PC-9 (cell line): Measurements from ENCODE around the gene ARHGEF9. TPM values are rescaled to one million over a fixed set of nuclear protein-coding genes. Genes with fewer than 3 reads are reported as not detected.

Experiments used
- BruUV-seq: library from RNA; stranded (reverse); fragments of 400-500 nt; replicated peaks from 2 replicates; lab custom pipeline; 2021; lab: Mats Ljungman, UMichigan
- CTCF ChIA-PET: fragments of 300-600 bp; sonication (Branson Sonifier 250); formaldehyde crosslinking; loops from one replicate; lab custom pipeline; 2022; ENCODE audit warnings: antibody characterized with exemption; lab: Charles Lee
- POLR2A ChIA-PET: fragments of 300-600 bp; sonication (Branson Sonifier 250); formaldehyde crosslinking; loops from one replicate; lab custom pipeline; 2022; ENCODE audit warnings: antibody characterized with exemption; ENCODE audit not compliant: unreplicated experiment; lab: Charles Lee
- DNase-seq, 2 experiments: peaks; one replicate each; pipeline versions ENCODE4 v3.0.0 to v3.0.0-alpha.2; 2015 to 2022; ENCODE audit warnings: mixed read lengths in 1 of 2
- H2AFZ ChIP-seq: fragments of 200-600 bp; sonication (generic); 2 replicates; pipeline ENCODE4 v1.8.1; 2017; ENCODE audit warnings: antibody characterized with exemption
- H3F3A ChIP-seq: fragments of 200-600 bp; sonication (generic); 2 replicates; pipeline ENCODE4 v1.8.1; 2017; ENCODE audit warnings: antibody characterized with exemption, mild to moderate bottlenecking, low read depth; ENCODE audit not compliant: insufficient read depth
- H3K27ac ChIP-seq: fragments of 200-600 bp; sonication (generic); 2 replicates; pipeline ENCODE4 v1.6.1; 2016; ENCODE audit warnings: mixed run types
- H3K27me3 ChIP-seq: fragments of 200-600 bp; sonication (generic); 2 replicates; pipeline ENCODE4 v1.6.1; 2016; ENCODE audit warnings: low read depth, mixed run types; ENCODE audit not compliant: insufficient read depth
- H3K36me3 ChIP-seq: fragments of 200-600 bp; sonication (generic); 2 replicates; pipeline ENCODE4 v1.6.1; 2016; ENCODE audit warnings: low read depth, mixed run types
- H3K4me1 ChIP-seq: fragments of 200-600 bp; sonication (generic); replicated peaks from 2 replicates; pipeline ENCODE4 v1.6.1; 2016; ENCODE audit warnings: mixed run types; ENCODE audit not compliant: insufficient read depth
- H3K4me2 ChIP-seq: fragments of 200-600 bp; sonication (generic); 2 replicates; pipeline ENCODE4 v1.6.1; 2017; ENCODE audit warnings: mixed run types
- H3K4me3 ChIP-seq: fragments of 200-600 bp; sonication (generic); 2 replicates; pipeline ENCODE4 v1.6.1; 2016; ENCODE audit warnings: mixed run types
- H3K79me2 ChIP-seq: fragments of 200-600 bp; sonication (generic); 2 replicates; pipeline ENCODE4 v1.6.1; 2017; ENCODE audit warnings: low read depth, mixed run types
- H3K9me2 ChIP-seq: fragments of 200-600 bp; sonication (generic); 2 replicates; pipeline ENCODE4 v1.8.1; 2017; ENCODE audit warnings: mild to moderate bottlenecking; ENCODE audit not compliant: insufficient read depth
- H3K9me3 ChIP-seq: fragments of 200-600 bp; sonication (generic); 2 replicates; pipeline ENCODE4 v1.8.1; 2016; ENCODE audit warnings: low read depth; ENCODE audit not compliant: insufficient read depth
- H4K20me1 ChIP-seq: fragments of 200-600 bp; sonication (generic); 2 replicates; pipeline ENCODE4 v1.8.1; 2017; ENCODE audit not compliant: insufficient read depth
- CTCF ChIP-seq: fragments of 200-600 bp; sonication (generic); conservative IDR thresholded peaks from 2 replicates; pipeline ENCODE4 v1.6.1; 2017; ENCODE audit warnings: mixed run types, antibody characterized with exemption, mild to moderate bottlenecking, moderate library complexity
- EZH2 ChIP-seq: fragments of 200-600 bp; sonication (generic); IDR thresholded peaks from 2 replicates; pipeline ENCODE4 v1.8.0; 2017; ENCODE audit warnings: antibody characterized with exemption, low read depth
- intact Hi-C: fragments of 100-400 bp; cut with micrococcal nuclease; formaldehyde crosslinking; loops from one replicate; pipeline ENCODE4 v1.10.0; 2022; ENCODE audit not compliant: unreplicated experiment
- total RNA-seq: library from RNA; stranded (reverse); gene quantifications from 2 replicates; pipeline ENCODE4 v1.2.3, GENCODE V29; 2021

ARHGEF9 gene
- total RNA-seq, 1 experiment from 2014 or later, result 23.4 TPM

GRCh38 chrX:63754860-63755579 lies 30.0 kb downstream of the ARHGEF9 start:
- peak overlapping the region; percentile 84 for H2AFZ ChIP-seq
- intact Hi-C loops, result loop anchor here (10.0 kb wide), 1 partner anchor 190 kb away; no protein-coding TSS in a partner anchor
- CTCF ChIA-PET, result interaction anchor here (0.8 kb wide), 1 partner anchor 40 kb away, joined by 4 read pairs; no protein-coding TSS in a partner anchor

GRCh38 chrX:63754136-63754859 lies 30.7 kb downstream of the ARHGEF9 start:
- peak in 1 of 2 experiments; percentile 12 for DNase-seq
- Histone ChIP-seq H3K4me1 (no peaks in the 10 kb centered on the region; the same call in 1 of the 2 replicates), H4K20me1 (no peaks in the 10 kb centered on the region), H2AFZ (peak overlapping the region; percentile 84), H3F3A (no peaks in the 10 kb centered on the region), H3K9me3 (no peaks in the 10 kb centered on the region), H3K4me3 (peak overlapping the region; percentile 65), H3K27me3 (no peaks in the 10 kb centered on the region), H3K27ac (peak overlapping the region; percentile 49; the same call in 1 of the 2 replicates), H3K36me3 (no peaks in the 10 kb centered on the region), H3K4me2 (peak overlapping the region; percentile 87), H3K79me2 (no peaks in the 10 kb centered on the region), H3K9me2 (no peaks in the 10 kb centered on the region)
- no TSS peak for BruUV-seq
- CTCF ChIA-PET, result interaction anchor here (0.6 to 0.8 kb wide), 2 partner anchors 40 to 364 kb away, joined by 3 to 4 read pairs; no protein-coding TSS in a partner anchor
- intact Hi-C loops, result loop anchor here (10.0 kb wide), 1 partner anchor 189 kb away; no protein-coding TSS in a partner anchor
- POLR2A ChIA-PET, result interaction anchor here (0.5 to 0.7 kb wide), 3 partner anchors 11 to 704 kb away, joined by 3 to 4 read pairs (median 3); no protein-coding TSS in a partner anchor
- TF ChIP-seq CTCF (no peak), EZH2 (no peak)

More at GRCh38 chrX:63754860-63755579, 30.0 kb downstream of the ARHGEF9 start:
- Histone ChIP-seq H3K27ac (peak overlapping the region; percentile 49; the same call in 1 of the 2 replicates), H3K4me3 (peak overlapping the region; percentile 65), H3K9me3 (no peaks in the 10 kb centered on the region), H4K20me1 (no peaks in the 10 kb centered on the region), H3K9me2 (no peaks in the 10 kb centered on the region), H3K36me3 (no peaks in the 10 kb centered on the region), H3F3A (no peaks in the 10 kb centered on the region), H3K79me2 (no peaks in the 10 kb centered on the region), H3K27me3 (no peaks in the 10 kb centered on the region), H3K4me1 (no peaks in the 10 kb centered on the region; the same call in 1 of the 2 replicates), H3K4me2 (peak overlapping the region; percentile 87)
- no peak for TF ChIP-seq CTCF
- TF ChIP-seq EZH2, result no peak
- DNase-seq, result peak; percentile 85 to 90
- BruUV-seq, result no TSS peak
- POLR2A ChIA-PET, result interaction anchor here (0.6 kb wide), 2 partner anchors 192 to 194 kb away, joined by 3 to 4 read pairs; no protein-coding TSS in a partner anchor

- peak in 1 of 2 experiments; percentile 48 for DNase-seq
- H4K20me1 ChIP-seq, result no peaks in the 10 kb centered on the region
- no peaks in the 10 kb centered on the region for H3K36me3 ChIP-seq
- no peaks in the 10 kb centered on the region for H3K9me3 ChIP-seq
- intact Hi-C loops, result loop anchor here (10.0 kb wide), 1 partner anchor 187 kb away; no protein-coding TSS in a partner anchor
- no peaks in the 10 kb centered on the region for H3K79me2 ChIP-seq
- POLR2A ChIA-PET, result no interaction called here
- CTCF ChIA-PET, result no interaction called here
- no peak overlapping the region for H3K4me3 ChIP-seq
- no peaks in the 10 kb centered on the region for H3F3A ChIP-seq
- no peaks in the 10 kb centered on the region; the same call in 1 of the 2 replicates for H3K4me1 ChIP-seq
- H3K27me3 ChIP-seq, result no peaks in the 10 kb centered on the region
- BruUV-seq, result no TSS peak
- H2AFZ ChIP-seq, result no peak overlapping the region
- no peaks in the 10 kb centered on the region for H3K9me2 ChIP-seq
- no peak overlapping the region for H3K4me2 ChIP-seq
- no peak for TF ChIP-seq EZH2
- H3K27ac ChIP-seq, result no peak overlapping the region
These were observed 33.5 kb downstream of the ARHGEF9 start for GRCh38 chrX:63751481-63751880.
